ENCODE results near the gene YBEY.
A peak's percentile ranks its signal among the peaks of the same experiment; 100 is the strongest.

DNA sequence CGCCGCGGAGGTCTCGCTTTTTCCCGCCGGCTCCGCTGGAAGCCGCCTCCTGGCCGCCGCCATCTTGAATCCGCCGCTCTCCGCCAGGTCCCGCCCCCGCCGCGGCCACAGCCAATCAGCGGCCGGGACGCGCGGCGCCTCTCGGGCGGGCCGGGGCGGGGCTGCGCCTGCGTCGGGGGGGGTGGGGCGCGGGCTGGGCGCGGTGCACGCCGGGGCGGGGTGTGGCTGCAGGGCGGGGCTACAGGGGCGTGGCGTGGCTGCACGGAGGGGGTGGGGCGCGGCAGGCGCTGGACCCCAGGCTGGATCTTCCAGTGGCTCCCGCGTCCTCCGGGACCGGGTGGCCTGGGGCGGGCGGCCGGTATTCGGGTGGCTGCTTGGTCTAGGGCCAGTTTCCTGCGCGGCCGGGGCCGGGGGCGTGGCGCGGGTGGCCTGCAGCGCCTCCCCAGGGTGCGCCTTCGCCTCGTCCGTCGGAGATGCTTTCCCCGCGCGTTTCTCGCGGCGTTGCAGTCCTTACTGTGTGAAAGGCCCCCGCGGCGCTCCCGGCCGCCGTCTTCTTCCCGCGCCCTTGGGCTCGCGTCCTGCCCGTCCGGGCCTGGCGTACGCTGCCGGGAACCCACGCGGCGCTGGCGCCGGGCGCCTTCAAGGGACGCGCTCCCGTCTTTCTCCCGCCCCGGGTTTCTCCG, 38.4 kb downstream of the YBEY start:
- TF ChIP-seq, protein P1, sequence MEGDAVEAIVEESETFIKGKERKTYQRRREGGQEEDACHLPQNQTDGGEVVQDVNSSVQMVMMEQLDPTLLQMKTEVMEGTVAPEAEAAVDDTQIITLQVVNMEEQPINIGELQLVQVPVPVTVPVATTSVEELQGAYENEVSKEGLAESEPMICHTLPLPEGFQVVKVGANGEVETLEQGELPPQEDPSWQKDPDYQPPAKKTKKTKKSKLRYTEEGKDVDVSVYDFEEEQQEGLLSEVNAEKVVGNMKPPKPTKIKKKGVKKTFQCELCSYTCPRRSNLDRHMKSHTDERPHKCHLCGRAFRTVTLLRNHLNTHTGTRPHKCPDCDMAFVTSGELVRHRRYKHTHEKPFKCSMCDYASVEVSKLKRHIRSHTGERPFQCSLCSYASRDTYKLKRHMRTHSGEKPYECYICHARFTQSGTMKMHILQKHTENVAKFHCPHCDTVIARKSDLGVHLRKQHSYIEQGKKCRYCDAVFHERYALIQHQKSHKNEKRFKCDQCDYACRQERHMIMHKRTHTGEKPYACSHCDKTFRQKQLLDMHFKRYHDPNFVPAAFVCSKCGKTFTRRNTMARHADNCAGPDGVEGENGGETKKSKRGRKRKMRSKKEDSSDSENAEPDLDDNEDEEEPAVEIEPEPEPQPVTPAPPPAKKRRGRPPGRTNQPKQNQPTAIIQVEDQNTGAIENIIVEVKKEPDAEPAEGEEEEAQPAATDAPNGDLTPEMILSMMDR (IDR thresholded peaks at IDR 0.05), result no peak
- peak in 1 of 2 donors; percentile 43 for TF ChIP-seq POLR2AphosphoS5 (IDR thresholded peaks at IDR 0.05; ENCODE audit: insufficient read depth in 1 of 2, low read depth in 1 of 2)

Measured in vagina (tissue), 2 donors.